ENCODE results near the gene HOXC4. TPM values are rescaled to one million over a fixed set of nuclear protein-coding genes. Genes with fewer than 3 reads are reported as not detected.

The HOXC4 gene
- total and polyA plus RNA-seq, 2 of the 4 experiments (the other 2 are of a cell fraction): under 0.01 to 0.26 TPM

DNA sequence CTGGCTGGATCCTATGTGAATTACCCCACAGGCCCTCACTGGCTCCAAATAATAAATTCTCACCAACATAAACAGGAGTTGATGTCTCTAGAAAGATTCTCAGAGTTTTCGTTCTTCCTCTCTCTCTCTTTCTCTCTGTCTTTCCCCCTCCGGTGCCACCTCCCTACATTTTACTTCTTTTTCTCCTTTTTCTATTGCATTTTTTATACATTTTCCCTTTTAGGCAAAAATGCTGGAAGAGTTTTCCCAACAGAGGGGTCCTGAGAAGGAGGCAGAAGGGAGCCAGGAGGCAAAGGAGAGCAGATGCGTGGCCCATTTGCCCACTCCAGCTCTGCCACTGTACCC is 26.2 kb upstream of the HOXC4 start:
- CTCF ChIA-PET: no interaction called here
- TF ChIP-seq RAD21 (IDR thresholded peaks at IDR 0.05; ENCODE audit: low read length): no peak
- no peak for TF ChIP-seq CEBPB (IDR thresholded peaks at IDR 0.05; ENCODE audit: low read depth, low read length)
- no peak for TF ChIP-seq SMC3 (IDR thresholded peaks at IDR 0.05; ENCODE audit: low read depth, low read length)
- no peak for TF ChIP-seq FOS (IDR thresholded peaks at IDR 0.05; ENCODE audit: low read depth, low read length)
- TF ChIP-seq, protein P1, sequence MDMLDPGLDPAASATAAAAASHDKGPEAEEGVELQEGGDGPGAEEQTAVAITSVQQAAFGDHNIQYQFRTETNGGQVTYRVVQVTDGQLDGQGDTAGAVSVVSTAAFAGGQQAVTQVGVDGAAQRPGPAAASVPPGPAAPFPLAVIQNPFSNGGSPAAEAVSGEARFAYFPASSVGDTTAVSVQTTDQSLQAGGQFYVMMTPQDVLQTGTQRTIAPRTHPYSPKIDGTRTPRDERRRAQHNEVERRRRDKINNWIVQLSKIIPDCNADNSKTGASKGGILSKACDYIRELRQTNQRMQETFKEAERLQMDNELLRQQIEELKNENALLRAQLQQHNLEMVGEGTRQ (IDR thresholded peaks at IDR 0.05; ENCODE audit: low read depth, low read length): no peak
- no peak for TF ChIP-seq CHD1 (IDR thresholded peaks at IDR 0.05; ENCODE audit: low read depth, low read length)
- in situ Hi-C loops (cut with MboI; ENCODE audit: low sequenced_read_pairs) (no loop called here), intact Hi-C loops (cut with micrococcal nuclease) (no loop called here), dilution Hi-C loops (cut with HindIII; ENCODE audit: low sequenced_read_pairs, unreplicated experiment) (no loop called here)
- Histone ChIP-seq H3K4ac (ENCODE audit: low read depth, low read length) (no peak overlapping the region), H3K56ac (ENCODE audit: extremely low read depth, insufficient read depth, low read length) (no peak overlapping the region), H2AK9ac (replicated peaks; ENCODE audit: low read depth, low read length, poor library complexity) (no peak overlapping the region), H3K9me1 (ENCODE audit: insufficient read depth, low read length) (no peaks in the 10 kb centered on the region), H4K5ac (ENCODE audit: low read depth, low read length) (no peak overlapping the region), H3K14ac (replicated peaks; ENCODE audit: low read depth, low read length) (no peak overlapping the region), H3K79me1 (ENCODE audit: low read depth in 1 of 2, low read length in 2 of 2) (no peaks in the 10 kb centered on the region), H4K91ac (ENCODE audit: insufficient read depth, low read depth, low read length) (no peak overlapping the region), H3K23ac (ENCODE audit: low read depth, low read length) (no peak overlapping the region), H3K27ac (ENCODE audit: insufficient read depth, low read length) (no peak overlapping the region), H4K20me1 (ENCODE audit: insufficient read depth, low read length) (no peaks in the 10 kb centered on the region), H3K4me1 (ENCODE audit: control insufficient read depth, insufficient read depth, low read length) (no peaks in the 10 kb centered on the region), H2BK15ac (ENCODE audit: low read depth, low read length) (no peak overlapping the region), H3K18ac (ENCODE audit: low read depth, low read length) (no peak overlapping the region), H3K4me2 (ENCODE audit: low read depth, low read length) (no peak overlapping the region), H3K27me3 (ENCODE audit: control insufficient read depth, insufficient read depth, low read length) (peaks cover 86% of the 10 kb centered on the region), H2BK20ac (ENCODE audit: low read depth, low read length) (no peak overlapping the region), H4K8ac (ENCODE audit: low read depth in 2 of 2, low read length in 2 of 2) (no peak overlapping the region), H3K4me3 (ENCODE audit: insufficient read depth, low read depth, low read length) (no peak overlapping the region), H3K9ac (ENCODE audit: low read depth, low read length) (no peak overlapping the region), H2AK5ac (ENCODE audit: low read depth, low read length) (no peak overlapping the region), H2AFZ (replicated peaks; ENCODE audit: low read length, poor library complexity) (no peak overlapping the region), H2BK5ac (ENCODE audit: low read depth, low read length, poor library complexity, severe bottlenecking) (no peak overlapping the region), H3K36me3 (ENCODE audit: control insufficient read depth, insufficient read depth, low read length) (no peaks in the 10 kb centered on the region), H2BK120ac (ENCODE audit: low read depth, low read length) (no peak overlapping the region), H3K9me3 (ENCODE audit: control insufficient read depth, insufficient read depth, low read length) (peaks cover 4% of the 10 kb centered on the region; the same call in 1 of the 2 replicates)
- 100% methylated on average over 1 of the region's 3 CpGs; no CpG with 5 or more reads in 1 of the 2 experiments for WGBS, 2 experiments (ENCODE audit: extremely low coverage in 2 of 2, insufficient read length in 1 of 2)
- POLR2A ChIA-PET (ENCODE audit: unreplicated experiment): interaction anchor here (0.6 kb wide), 1 partner anchor 565 kb away, joined by 7 read pairs; no protein-coding TSS in a partner anchor
- no peak for ATAC-seq (ENCODE audit: low read depth)
- no TSS peak for BruUV-seq (replicated peaks)
- DNase-seq: no peak
